Neural cell (in vitro differentiated cells): ENCODE measurements around the gene FAIM.

Experiments
- POLR2AphosphoS5 ChIP-seq: IDR thresholded peaks from 2 replicates; pipeline ENCODE4 v1.6.1; 2012
- TF ChIP-seq, protein P1 (sequence below): fragments of 450-650 bp; IDR thresholded peaks from 2 replicates; pipeline ENCODE4 v1.5.1; 2014; ENCODE audit warnings: antibody characterized with exemption, mild to moderate bottlenecking, moderate library complexity; ENCODE audit not compliant: poor library complexity, severe bottlenecking
- TF ChIP-seq, protein P2 (sequence below): IDR thresholded peaks from 2 replicates; pipeline ENCODE4 v1.6.1; 2012; ENCODE audit warnings: borderline replicate concordance

DNA sequence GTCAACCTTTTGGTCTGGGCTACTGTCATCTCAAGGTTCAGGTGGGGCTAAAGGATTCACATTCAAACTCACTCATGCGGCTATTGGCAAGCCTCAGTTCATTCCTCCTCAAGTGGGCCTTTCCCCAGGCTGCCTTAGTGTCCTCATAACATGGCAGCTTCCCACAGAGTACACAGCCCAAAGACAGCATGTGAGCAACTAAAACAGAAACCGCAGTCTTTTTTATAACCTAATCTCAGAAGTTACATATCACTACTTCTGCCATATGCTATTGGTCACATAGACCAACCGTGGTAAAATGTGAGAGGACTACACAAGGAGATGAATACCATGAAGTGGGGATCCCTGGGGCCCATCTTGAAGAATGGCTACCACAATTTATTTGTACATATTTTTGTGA lies 10.0 kb upstream of the FAIM start:
- TF ChIP-seq, protein P1, sequence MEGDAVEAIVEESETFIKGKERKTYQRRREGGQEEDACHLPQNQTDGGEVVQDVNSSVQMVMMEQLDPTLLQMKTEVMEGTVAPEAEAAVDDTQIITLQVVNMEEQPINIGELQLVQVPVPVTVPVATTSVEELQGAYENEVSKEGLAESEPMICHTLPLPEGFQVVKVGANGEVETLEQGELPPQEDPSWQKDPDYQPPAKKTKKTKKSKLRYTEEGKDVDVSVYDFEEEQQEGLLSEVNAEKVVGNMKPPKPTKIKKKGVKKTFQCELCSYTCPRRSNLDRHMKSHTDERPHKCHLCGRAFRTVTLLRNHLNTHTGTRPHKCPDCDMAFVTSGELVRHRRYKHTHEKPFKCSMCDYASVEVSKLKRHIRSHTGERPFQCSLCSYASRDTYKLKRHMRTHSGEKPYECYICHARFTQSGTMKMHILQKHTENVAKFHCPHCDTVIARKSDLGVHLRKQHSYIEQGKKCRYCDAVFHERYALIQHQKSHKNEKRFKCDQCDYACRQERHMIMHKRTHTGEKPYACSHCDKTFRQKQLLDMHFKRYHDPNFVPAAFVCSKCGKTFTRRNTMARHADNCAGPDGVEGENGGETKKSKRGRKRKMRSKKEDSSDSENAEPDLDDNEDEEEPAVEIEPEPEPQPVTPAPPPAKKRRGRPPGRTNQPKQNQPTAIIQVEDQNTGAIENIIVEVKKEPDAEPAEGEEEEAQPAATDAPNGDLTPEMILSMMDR: no peak
- no peak for TF ChIP-seq POLR2AphosphoS5
- TF ChIP-seq, protein P2, sequence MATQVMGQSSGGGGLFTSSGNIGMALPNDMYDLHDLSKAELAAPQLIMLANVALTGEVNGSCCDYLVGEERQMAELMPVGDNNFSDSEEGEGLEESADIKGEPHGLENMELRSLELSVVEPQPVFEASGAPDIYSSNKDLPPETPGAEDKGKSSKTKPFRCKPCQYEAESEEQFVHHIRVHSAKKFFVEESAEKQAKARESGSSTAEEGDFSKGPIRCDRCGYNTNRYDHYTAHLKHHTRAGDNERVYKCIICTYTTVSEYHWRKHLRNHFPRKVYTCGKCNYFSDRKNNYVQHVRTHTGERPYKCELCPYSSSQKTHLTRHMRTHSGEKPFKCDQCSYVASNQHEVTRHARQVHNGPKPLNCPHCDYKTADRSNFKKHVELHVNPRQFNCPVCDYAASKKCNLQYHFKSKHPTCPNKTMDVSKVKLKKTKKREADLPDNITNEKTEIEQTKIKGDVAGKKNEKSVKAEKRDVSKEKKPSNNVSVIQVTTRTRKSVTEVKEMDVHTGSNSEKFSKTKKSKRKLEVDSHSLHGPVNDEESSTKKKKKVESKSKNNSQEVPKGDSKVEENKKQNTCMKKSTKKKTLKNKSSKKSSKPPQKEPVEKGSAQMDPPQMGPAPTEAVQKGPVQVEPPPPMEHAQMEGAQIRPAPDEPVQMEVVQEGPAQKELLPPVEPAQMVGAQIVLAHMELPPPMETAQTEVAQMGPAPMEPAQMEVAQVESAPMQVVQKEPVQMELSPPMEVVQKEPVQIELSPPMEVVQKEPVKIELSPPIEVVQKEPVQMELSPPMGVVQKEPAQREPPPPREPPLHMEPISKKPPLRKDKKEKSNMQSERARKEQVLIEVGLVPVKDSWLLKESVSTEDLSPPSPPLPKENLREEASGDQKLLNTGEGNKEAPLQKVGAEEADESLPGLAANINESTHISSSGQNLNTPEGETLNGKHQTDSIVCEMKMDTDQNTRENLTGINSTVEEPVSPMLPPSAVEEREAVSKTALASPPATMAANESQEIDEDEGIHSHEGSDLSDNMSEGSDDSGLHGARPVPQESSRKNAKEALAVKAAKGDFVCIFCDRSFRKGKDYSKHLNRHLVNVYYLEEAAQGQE: no peak
